Common myeloid progenitor, CD34-positive (primary cell): ENCODE results near the gene CUEDC2.
"Not testable (repeated sequence)": the region's sequence is repeated elsewhere in the genome, so short reads cannot be mapped to it uniquely, and the experiment has no call there.

Source experiments
- CTCF ChIA-PET: fragments of 350-600 bp; sonication (Branson Sonifier 250); formaldehyde crosslinking; loops from one replicate; lab custom pipeline; 2021; ENCODE audit warnings: antibody characterized with exemption; lab: Charles Lee
- POLR2A ChIA-PET: fragments of 350-600 bp; sonication (Branson Sonifier 250); formaldehyde crosslinking; loops from one replicate; lab custom pipeline; 2021; ENCODE audit warnings: antibody characterized with exemption; lab: Charles Lee
- DNase-seq, 3 donors: peaks; one replicate each; pipeline versions ENCODE4 v3.0.0 to v3.0.0-alpha.2; 2013
- H3K27ac ChIP-seq, 2 experiments: 1 replicate in 1 of 2; 2 replicates in 1 of 2; pipeline ENCODE4 v1.7.0; 2013; ENCODE audit warnings: inconsistent platforms in 2 of 2, low read length in 2 of 2, mild to moderate bottlenecking in 2 of 2, low read depth in 1 of 2, moderate library complexity in 1 of 2; ENCODE audit not compliant: severe bottlenecking in 2 of 2, insufficient read depth in 1 of 2, poor library complexity in 1 of 2
- H3K27me3 ChIP-seq, 5 experiments: replicated peaks in 2 of 5; 1 replicate in 3 of 5; 2 replicates in 2 of 5; pipeline versions ENCODE4 v1.6.1 to v1.7.0; 2013; ENCODE audit warnings: low read length in 4 of 5, mild to moderate bottlenecking in 2 of 5, moderate library complexity in 2 of 5, inconsistent platforms in 1 of 5; ENCODE audit not compliant: insufficient read depth in 5 of 5, control insufficient read depth in 4 of 5
- H3K36me3 ChIP-seq, 4 experiments: 1 replicate in 2 of 4; 2 replicates in 2 of 4; pipeline versions ENCODE4 v1.6.1 to v1.7.0; 2013; ENCODE audit warnings: low read length in 3 of 4, control low read depth in 1 of 4, mild to moderate bottlenecking in 1 of 4; ENCODE audit not compliant: control insufficient read depth in 4 of 4, insufficient read depth in 4 of 4
- H3K4me1 ChIP-seq, 4 experiments: 1 replicate in 3 of 4; 2 replicates in 1 of 4; pipeline versions ENCODE4 v1.6.1 to v1.7.1; 2013; ENCODE audit warnings: low read length in 3 of 4, mild to moderate bottlenecking in 3 of 4, control low read depth in 1 of 4, inconsistent platforms in 1 of 4, moderate library complexity in 1 of 4; ENCODE audit not compliant: control insufficient read depth in 4 of 4, insufficient read depth in 4 of 4; ENCODE audit errors: control extremely low read depth in 1 of 4
- H3K4me3 ChIP-seq, 7 experiments: 1 replicate in 4 of 7; 2 replicates in 3 of 7; pipeline versions ENCODE4 v1.5.1 to v1.7.0; 2013; ENCODE audit warnings: mild to moderate bottlenecking in 7 of 7, low read length in 6 of 7, moderate library complexity in 6 of 7, inconsistent platforms in 2 of 7, low read depth in 2 of 7, control low read depth in 1 of 7; ENCODE audit not compliant: insufficient read depth in 4 of 7, control insufficient read depth in 1 of 7; ENCODE audit errors: extremely low read depth in 1 of 7
- H3K9me3 ChIP-seq, 5 experiments: 1 replicate in 4 of 5; 2 replicates in 1 of 5; pipeline versions ENCODE4 v1.6.1 to v1.7.1; 2013; ENCODE audit warnings: low read length in 4 of 5, mild to moderate bottlenecking in 2 of 5, inconsistent platforms in 1 of 5, low read depth in 1 of 5, moderate library complexity in 1 of 5; ENCODE audit not compliant: control insufficient read depth in 4 of 5, insufficient read depth in 2 of 5; ENCODE audit errors: control extremely low read depth in 1 of 5
- WGBS: methylation state at CpG from one replicate; pipeline ENCODE4 v1.1.5; 2013; ENCODE audit not compliant: insufficient coverage; 5-methylcytosine and 5-hydroxymethylcytosine counted together

CUEDC2 gene

GRCh38 chr10:102454662-102455487, 22.5 kb upstream of the CUEDC2 start:
- WGBS: 88% methylated on average over 8 of the region's 13 CpGs
- H3K4me1 ChIP-seq: peaks cover 6 to 28% (median 16%) of the 10 kb centered on the region in 4 experiments
- CTCF ChIA-PET: interaction anchor here (3.2 kb wide), 1 partner anchor 25 kb away, joined by 9 read pairs; no protein-coding TSS in a partner anchor
- H3K27ac ChIP-seq, H3K9me3 ChIP-seq, POLR2A ChIA-PET, DNase-seq, H3K27me3 ChIP-seq, H3K4me3 ChIP-seq: not testable (repeated sequence)
- peaks cover 6 to 30% (median 16%) of the 10 kb centered on the region in 4 experiments for H3K36me3 ChIP-seq

DNA sequence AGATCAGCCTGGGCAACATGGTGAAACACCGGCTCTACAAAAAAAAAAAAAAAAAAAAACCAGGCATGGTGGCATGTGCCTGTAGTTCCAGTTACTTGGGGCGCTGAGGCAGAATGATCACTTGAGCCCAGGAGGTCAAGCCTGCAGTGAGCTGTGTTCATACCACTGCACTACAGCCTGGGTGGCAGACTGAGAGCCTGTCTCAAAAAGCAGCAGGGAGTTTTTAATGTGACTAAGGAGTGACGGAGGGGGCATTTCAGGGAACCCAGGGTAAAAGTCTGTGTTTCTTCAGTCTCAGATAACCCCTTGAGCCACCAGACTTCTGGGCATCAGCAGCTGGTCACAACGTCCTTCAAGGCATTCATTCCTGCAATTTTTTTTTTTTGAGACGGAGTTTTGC, 21.1 kb upstream of the CUEDC2 start:
- Histone ChIP-seq H3K36me3 (peaks cover 6 to 30% (median 16%) of the 10 kb centered on the region in 4 experiments), H3K27me3 (no peaks in the 10 kb centered on the region), H3K9me3 (no peaks in the 10 kb centered on the region), H3K27ac (peak overlapping the region in 1 of 2 experiments; percentile 49), H3K4me1 (peaks cover 6 to 33% (median 21%) of the 10 kb centered on the region in 4 experiments), H3K4me3 (no peak overlapping the region)
- WGBS: 98% methylated on average over 4 of the region's 5 CpGs
- ChIA-PET CTCF (interaction anchor here (1.2 to 1.3 kb wide), 2 partner anchors 20 to 40 kb away, joined by 3 to 4 read pairs; no protein-coding TSS in a partner anchor), POLR2A (interaction anchor here (0.6 kb wide), 1 partner anchor 26 kb away, joined by 4 read pairs; no protein-coding TSS in a partner anchor)
- DNase-seq: no peak

DNA sequence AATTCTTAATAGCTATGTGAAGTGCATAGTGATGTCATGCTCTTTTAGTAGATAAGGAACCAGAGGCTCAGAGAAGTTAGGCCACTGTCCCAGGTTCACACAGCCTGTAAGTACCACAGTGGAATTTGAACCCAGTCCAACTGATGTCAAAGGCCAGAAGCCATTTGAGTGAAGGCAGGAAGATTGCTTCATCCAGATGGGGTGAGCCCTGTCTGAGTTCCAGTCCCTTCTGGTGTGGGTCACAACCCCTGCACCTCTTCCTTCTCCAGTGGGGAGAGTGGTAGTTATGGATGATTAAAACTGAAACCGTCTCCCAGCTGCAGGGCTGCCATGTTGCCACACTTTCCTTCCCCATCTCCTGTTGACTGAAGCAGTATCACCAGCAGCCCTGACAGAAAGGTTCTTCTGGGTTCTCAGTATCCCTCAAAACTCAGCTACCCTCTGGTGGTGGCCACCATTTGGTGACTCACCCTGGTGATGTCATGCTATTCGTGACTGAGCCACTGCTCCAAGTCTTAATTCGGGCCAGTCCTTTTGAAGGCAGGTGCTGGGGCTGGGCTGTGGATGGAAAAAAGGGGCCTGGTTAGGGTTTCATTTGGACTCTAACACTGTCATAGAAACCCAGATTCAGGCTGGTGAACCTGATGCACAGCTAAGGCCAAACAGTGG, 20.4 kb upstream of the CUEDC2 start:
- peaks cover 6 to 33% (median 21%) of the 10 kb centered on the region in 4 experiments for H3K4me1 ChIP-seq
- peaks cover 6 to 30% (median 16%) of the 10 kb centered on the region in 4 experiments for H3K36me3 ChIP-seq
- H3K4me3 ChIP-seq: no peak overlapping the region
- H3K27me3 ChIP-seq: no peaks in the 10 kb centered on the region
- DNase-seq: peak in 2 of 3 donors; percentile 49 to 64
- no peaks in the 10 kb centered on the region for H3K9me3 ChIP-seq
- peak overlapping the region in 1 of 2 experiments; percentile 49 for H3K27ac ChIP-seq
- ChIA-PET POLR2A (interaction anchor here (0.6 kb wide), 1 partner anchor 26 kb away, joined by 4 read pairs; no protein-coding TSS in a partner anchor), CTCF (interaction anchor here (0.6 to 2.0 kb wide), 6 partner anchors 10 to 49 kb away, joined by 3 to 8 read pairs (median 4); no protein-coding TSS in a partner anchor)
- 87% methylated on average over 3 of the region's 3 CpGs for WGBS

DNA sequence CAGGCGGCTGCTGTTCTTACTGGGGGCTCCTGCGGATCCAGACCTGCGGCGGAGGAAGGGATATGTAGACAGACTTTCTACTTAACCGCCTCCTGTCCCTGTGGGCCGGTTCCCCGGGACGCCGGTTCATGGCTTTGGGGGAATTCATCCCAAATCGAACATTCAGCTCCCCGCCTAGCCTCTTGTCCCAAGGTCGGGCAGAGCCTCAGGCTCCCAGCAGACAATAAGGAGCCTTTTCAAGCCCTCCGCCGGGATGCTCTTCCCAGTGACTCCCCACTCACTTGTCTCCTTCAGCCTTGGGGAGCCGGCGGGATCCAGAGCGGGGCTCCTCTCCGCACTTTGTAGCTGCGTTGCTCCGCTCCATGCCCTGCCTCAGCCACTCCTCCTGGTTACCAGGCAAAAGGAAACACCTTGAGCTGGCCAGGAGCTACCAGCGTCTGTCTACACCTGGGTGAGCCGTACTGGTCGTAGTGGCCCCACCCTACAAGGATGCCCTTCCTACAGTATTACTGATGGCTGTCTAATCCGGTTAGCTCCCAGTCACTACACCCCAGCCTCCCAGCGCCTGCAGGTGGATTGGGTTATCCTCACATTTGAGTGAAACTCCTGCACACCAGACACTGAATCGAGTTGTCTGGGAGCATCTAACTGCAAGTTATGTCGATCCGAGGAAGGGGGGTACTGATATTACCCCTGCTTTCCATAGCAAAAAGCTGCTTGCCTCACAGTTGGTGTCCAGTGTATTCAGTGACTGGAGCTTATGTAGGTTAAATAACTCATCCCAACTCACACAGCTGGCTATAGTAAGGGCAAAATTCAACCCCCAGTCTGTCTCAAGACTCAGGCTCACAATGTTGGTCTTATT, 19.0 kb upstream of the CUEDC2 start, which contains the start of gene C10orf95:
TSS of gene C10orf95 (minus strand) at position 439 of the 865 bp plus-strand sequence. CDS start 450 bp downstream, outside the sequence.
- H3K27me3 ChIP-seq: no peaks in the 10 kb centered on the region
- H3K27ac ChIP-seq: peak within 1 kb of the TSS in 1 of 2 experiments; percentile 83
- 29% methylated on average over 26 of the region's 28 CpGs for WGBS
- H3K9me3 ChIP-seq: no peaks in the 10 kb centered on the region
- H3K4me1 ChIP-seq: peaks cover 6 to 33% (median 21%) of the 10 kb centered on the region in 4 experiments
- ChIA-PET CTCF (interaction anchor here (0.9 to 4.3 kb wide), 13 partner anchors 9 to 146 kb away, joined by 3 to 23 read pairs (median 5); partner anchors contain the start of gene FBXL15), POLR2A (interaction anchor here (0.5 to 1.8 kb wide), 8 partner anchors 9 to 411 kb away, joined by 3 to 12 read pairs (median 3); no protein-coding TSS in a partner anchor)
- no peak for DNase-seq
- peaks cover 6 to 27% (median 13%) of the 10 kb centered on the region in 4 experiments for H3K36me3 ChIP-seq
- peak within 1 kb of the TSS; percentile 75 to 98 (median 87) for H3K4me3 ChIP-seq

DNA sequence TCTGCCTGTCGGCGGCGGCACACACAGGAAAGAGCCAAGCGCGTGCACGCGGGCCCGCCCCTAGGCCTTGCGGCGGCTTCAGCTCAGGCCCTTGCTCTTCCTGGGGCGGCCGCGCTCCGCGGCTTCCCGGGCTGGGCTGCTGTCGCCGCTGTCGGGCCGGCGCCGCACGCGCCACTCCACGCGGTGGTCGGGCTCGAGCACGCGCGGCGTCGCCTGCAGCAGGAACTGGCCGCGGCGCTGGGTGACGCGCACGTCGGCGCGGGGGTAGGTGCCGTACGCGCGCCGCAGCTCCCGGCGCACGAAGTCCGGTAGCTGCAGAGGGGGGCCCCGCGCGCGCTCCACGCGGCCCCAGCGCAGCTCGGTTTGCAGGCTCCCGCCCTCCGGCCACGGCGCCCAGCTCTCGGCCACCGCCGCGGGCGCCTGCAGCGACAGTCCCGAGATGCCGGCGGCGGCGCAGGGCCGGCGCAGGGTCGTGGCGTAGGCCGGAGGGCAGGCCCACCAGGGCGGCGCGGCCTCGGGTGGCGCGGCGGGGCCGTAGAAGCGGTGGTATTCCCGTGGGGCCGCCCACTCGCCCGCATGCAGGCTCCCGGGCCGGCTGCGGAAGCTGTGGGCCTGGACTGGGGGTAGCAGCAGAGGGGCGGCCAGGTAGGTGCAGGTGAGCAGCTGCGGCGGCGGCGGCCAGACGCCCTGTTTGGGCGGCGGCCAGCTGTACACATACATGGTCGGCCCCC, 18.2 kb upstream of the CUEDC2 start:
- Histone ChIP-seq H3K4me3 (peak overlapping the region; percentile 75 to 98 (median 87)), H3K36me3 (peaks cover 6 to 19% (median 10%) of the 10 kb centered on the region in 4 experiments), H3K27ac (peak overlapping the region; percentile 61 to 83), H3K4me1 (peaks cover 6 to 33% (median 21%) of the 10 kb centered on the region in 4 experiments), H3K9me3 (no peaks in the 10 kb centered on the region), H3K27me3 (no peaks in the 10 kb centered on the region)
- ChIA-PET CTCF (interaction anchor here (0.6 to 4.3 kb wide), 14 partner anchors 8 to 406 kb away, joined by 3 to 23 read pairs (median 5); partner anchors contain the start of gene FBXL15), POLR2A (interaction anchor here (0.8 to 1.8 kb wide), 10 partner anchors 10 to 134 kb away, joined by 3 to 12 read pairs (median 4); no protein-coding TSS in a partner anchor)
- peak; percentile 88 to 94 (median 92) for DNase-seq
- 0% methylated on average over 78 of the region's 104 CpGs for WGBS
